GM23338 (cell line): ENCODE results near the gene C3orf70. TPM values are rescaled to one million over a fixed set of nuclear protein-coding genes. Genes with fewer than 3 reads are reported as not detected.

ENCODE experiments used
- ATAC-seq: fragments of 200-7000 bp; cut with Tn5 transposase; 3 replicates; pipeline ENCODE4 v1.9.1; 2020
- DNase-seq: peaks from one replicate; pipeline ENCODE4 v3.0.0-alpha.2; 2015; ENCODE audit warnings: low spot score
- H2AFZ ChIP-seq: fragments of 200-600 bp; sonication (generic); 2 replicates; pipeline ENCODE4 v1.8.0; 2016; ENCODE audit warnings: antibody characterized with exemption, mild to moderate bottlenecking, moderate library complexity
- H3F3A ChIP-seq: fragments of 200-600 bp; sonication (generic); replicated peaks from 2 replicates; pipeline ENCODE4 v1.8.0; 2017; ENCODE audit warnings: antibody characterized with exemption, mixed run types, low read depth
- H3K27ac ChIP-seq: fragments of 200-600 bp; sonication (generic); 2 replicates; pipeline ENCODE4 v1.6.1; 2016; ENCODE audit warnings: low read depth
- H3K27me3 ChIP-seq: fragments of 200-600 bp; sonication (generic); 2 replicates; pipeline ENCODE4 v1.8.0; 2016; ENCODE audit warnings: mild to moderate bottlenecking, mixed run types, moderate library complexity; ENCODE audit not compliant: insufficient read depth
- H3K36me3 ChIP-seq: fragments of 200-600 bp; sonication (generic); 2 replicates; pipeline ENCODE4 v1.8.0; 2016; ENCODE audit warnings: mild to moderate bottlenecking; ENCODE audit not compliant: insufficient read depth
- H3K4me1 ChIP-seq: fragments of 200-600 bp; sonication (generic); 2 replicates; pipeline ENCODE4 v1.8.0; 2016; ENCODE audit warnings: mild to moderate bottlenecking, moderate library complexity; ENCODE audit not compliant: insufficient read depth
- H3K4me2 ChIP-seq: fragments of 200-600 bp; sonication (generic); 2 replicates; pipeline ENCODE4 v1.7.1; 2017; ENCODE audit warnings: mixed run types
- H3K4me3 ChIP-seq: fragments of 200-600 bp; sonication (generic); 2 replicates; pipeline ENCODE4 v1.6.1; 2016; ENCODE audit warnings: mixed run types
- H3K79me2 ChIP-seq: fragments of 200-600 bp; sonication (generic); replicated peaks from 2 replicates; pipeline ENCODE4 v1.8.0; 2017; ENCODE audit warnings: mild to moderate bottlenecking; ENCODE audit not compliant: insufficient read depth
- H3K9me2 ChIP-seq: fragments of 200-600 bp; sonication (generic); 2 replicates; pipeline ENCODE4 v1.8.0; 2017; ENCODE audit not compliant: insufficient read depth
- H4K20me1 ChIP-seq: fragments of 200-600 bp; sonication (generic); replicated peaks from 2 replicates; pipeline ENCODE4 v1.8.0; 2017; ENCODE audit warnings: mild to moderate bottlenecking; ENCODE audit not compliant: insufficient read depth
- H3K27ac Mint-ChIP-seq: 2 replicates; pipeline ENCODE4 v1.8.0; 2020; ENCODE audit warnings: inconsistent platforms, mild to moderate bottlenecking, moderate library complexity, mixed read lengths
- H3K27me3 Mint-ChIP-seq: 3 replicates; pipeline ENCODE4 v1.8.0; 2022; ENCODE audit warnings: low read depth, mild to moderate bottlenecking, moderate library complexity, mixed read lengths, inconsistent platforms; ENCODE audit not compliant: insufficient read depth, poor library complexity
- H3K36me3 Mint-ChIP-seq: 3 replicates; pipeline ENCODE4 v1.8.0; 2021; ENCODE audit warnings: low read depth, mild to moderate bottlenecking, inconsistent platforms, moderate library complexity, mixed read lengths
- H3K4me1 Mint-ChIP-seq: 3 replicates; pipeline ENCODE4 v1.8.0; 2020; ENCODE audit warnings: mild to moderate bottlenecking, inconsistent platforms, mixed read lengths
- H3K4me3 Mint-ChIP-seq: 3 replicates; pipeline ENCODE4 v1.8.0; 2021; ENCODE audit warnings: moderate library complexity, mild to moderate bottlenecking, inconsistent platforms, mixed read lengths
- H3K9me3 Mint-ChIP-seq: 3 replicates; pipeline ENCODE4 v1.8.0; 2020; ENCODE audit warnings: moderate library complexity, mild to moderate bottlenecking, inconsistent platforms, mixed read lengths
- CREB1 ChIP-seq: fragments of 250-450 bp; sonication (Bioruptor Pico); IDR thresholded peaks from 2 replicates; pipeline ENCODE4 v1.5.0; 2020; ENCODE audit warnings: low read depth, mild to moderate bottlenecking, moderate library complexity
- CTCF ChIP-seq, 2 experiments: fragments of 200-600 bp in 1 of 2; sonication (generic) in 1 of 2; conservative IDR thresholded peaks; 2 replicates each; pipeline versions ENCODE4 v1.5.1 to v1.6.1; 2016 to 2017; ENCODE audit warnings: antibody characterized with exemption in 2 of 2, low read depth in 2 of 2, mild to moderate bottlenecking in 2 of 2, moderate library complexity in 1 of 2
- ETS1 ChIP-seq: IDR thresholded peaks from 2 replicates; pipeline ENCODE4 v1.6.1; 2016; ENCODE audit warnings: antibody characterized with exemption
- EZH2 ChIP-seq: fragments of 200-600 bp; sonication (generic); IDR thresholded peaks from one replicate; pipeline ENCODE4 v1.8.0; 2017; ENCODE audit warnings: antibody characterized with exemption, mild to moderate bottlenecking, low read depth; ENCODE audit not compliant: unreplicated experiment
- EZH2phosphoT487 ChIP-seq: fragments of 200-600 bp; sonication (generic); IDR thresholded peaks from one replicate; pipeline ENCODE4 v1.8.1; 2018; ENCODE audit warnings: antibody characterized with exemption; ENCODE audit not compliant: unreplicated experiment
- JUNB ChIP-seq: IDR thresholded peaks from one replicate; pipeline ENCODE4 v1.6.1; 2016; ENCODE audit warnings: antibody characterized with exemption; ENCODE audit not compliant: unreplicated experiment
- NANOG ChIP-seq: IDR thresholded peaks from 2 replicates; pipeline ENCODE4 v1.6.1; 2016; ENCODE audit warnings: antibody characterized with exemption, borderline replicate concordance
- POLR2AphosphoS5 ChIP-seq: IDR thresholded peaks from 2 replicates; pipeline ENCODE4 v1.6.1; 2016; ENCODE audit warnings: antibody characterized with exemption, low read depth
- REST ChIP-seq: IDR thresholded peaks from one replicate; pipeline ENCODE4 v1.6.1; 2018; ENCODE audit warnings: antibody characterized with exemption; ENCODE audit not compliant: unreplicated experiment
- STAT1 ChIP-seq: IDR thresholded peaks from one replicate; pipeline ENCODE4 v1.6.1; 2016; ENCODE audit warnings: antibody characterized with exemption; ENCODE audit not compliant: unreplicated experiment
- ZNF114 ChIP-seq: fragments of 250-450 bp; sonication (Bioruptor Pico); IDR thresholded peaks from 2 replicates; pipeline ENCODE4 v1.5.0; 2020; ENCODE audit warnings: mild to moderate bottlenecking, moderate library complexity
- ZNF331 ChIP-seq: fragments of 250-450 bp; sonication (Bioruptor Pico); IDR thresholded peaks from 2 replicates; pipeline ENCODE4 v1.5.0; 2020; ENCODE audit warnings: low read depth, mild to moderate bottlenecking, moderate library complexity
- polyA plus RNA-seq: library from polyadenylated mRNA; unstranded; fragments of >200 nt; fragmentation: Nextera tagmentation; extraction: Ambion mirVana; gene quantifications from 2 replicates; pipeline ENCODE4 v1.2.1, GENCODE V29; 2016
- total RNA-seq: library from RNA; depleted of rRNA; stranded (reverse); fragments of >200 nt; shearing (Covaris generic); gene quantifications from 2 replicates; pipeline ENCODE4 v1.2.3, GENCODE V29; 2014
- TF ChIP-seq, protein P1 (sequence below): fragments of 250-450 bp; sonication (Bioruptor Pico); IDR thresholded peaks from 2 replicates; pipeline ENCODE4 v1.5.0; 2020; ENCODE audit warnings: mild to moderate bottlenecking, moderate library complexity

C3orf70 gene
- total and polyA plus RNA-seq, 2 experiments from 2014 or later = 0.45 to 1.5 TPM

DNA sequence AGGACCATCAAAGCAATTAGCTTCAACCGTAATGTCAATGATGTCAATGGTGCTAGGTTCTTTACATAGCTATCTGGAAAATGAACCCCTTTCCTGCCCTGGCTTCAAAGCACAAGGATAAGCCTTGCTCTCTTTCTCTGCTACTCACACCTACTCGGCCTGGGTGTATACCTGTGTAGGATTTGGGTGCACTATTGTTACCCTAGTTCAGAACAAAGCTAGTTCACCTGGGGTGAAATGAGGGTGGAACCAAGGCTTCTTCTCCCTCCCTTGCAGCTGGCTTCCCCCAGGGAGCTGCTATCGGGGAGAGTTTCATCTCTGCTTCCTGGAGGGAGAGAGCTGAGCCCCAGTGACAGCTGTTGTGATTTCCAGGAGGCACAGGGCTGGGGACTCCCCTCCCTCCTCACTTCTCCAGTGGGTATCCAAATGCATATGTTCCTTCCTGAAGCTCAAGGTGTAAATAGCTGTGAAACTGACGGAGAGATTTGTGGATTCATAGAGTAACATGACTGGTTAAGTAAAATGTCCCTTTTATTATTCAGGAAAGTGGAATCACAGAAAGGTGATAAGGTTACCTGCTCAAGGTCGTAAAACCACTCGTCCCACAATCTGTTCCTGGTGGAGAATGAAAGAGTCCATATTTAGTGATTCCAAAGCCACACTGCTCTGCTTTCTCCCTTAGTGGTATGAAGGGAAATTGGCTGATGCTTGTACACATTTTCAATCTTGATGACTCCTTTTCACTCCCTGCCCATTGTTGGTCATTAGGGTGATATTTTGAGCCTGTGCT is 11.8 kb upstream of the C3orf70 start:
- peaks cover 8% of the 10 kb centered on the region for H3K4me1 Mint-ChIP-seq
- H3K4me3 ChIP-seq = no peak overlapping the region
- no peaks in the 10 kb centered on the region for H3K4me1 ChIP-seq
- no peak overlapping the region for H3K4me2 ChIP-seq
- no peak overlapping the region for H3K4me3 Mint-ChIP-seq
- TF ChIP-seq EZH2phosphoT487 = no peak
- TF ChIP-seq CTCF (conservative IDR thresholded peaks at IDR 0.05; ENCODE audit: low read depth in 2 of 2) = no peak
- TF ChIP-seq CREB1 (CRISPR knock-in tag) = no peak
- TF ChIP-seq POLR2AphosphoS5 = no peak
- TF ChIP-seq REST = no peak
- no peak for TF ChIP-seq NANOG
- TF ChIP-seq, protein P1, sequence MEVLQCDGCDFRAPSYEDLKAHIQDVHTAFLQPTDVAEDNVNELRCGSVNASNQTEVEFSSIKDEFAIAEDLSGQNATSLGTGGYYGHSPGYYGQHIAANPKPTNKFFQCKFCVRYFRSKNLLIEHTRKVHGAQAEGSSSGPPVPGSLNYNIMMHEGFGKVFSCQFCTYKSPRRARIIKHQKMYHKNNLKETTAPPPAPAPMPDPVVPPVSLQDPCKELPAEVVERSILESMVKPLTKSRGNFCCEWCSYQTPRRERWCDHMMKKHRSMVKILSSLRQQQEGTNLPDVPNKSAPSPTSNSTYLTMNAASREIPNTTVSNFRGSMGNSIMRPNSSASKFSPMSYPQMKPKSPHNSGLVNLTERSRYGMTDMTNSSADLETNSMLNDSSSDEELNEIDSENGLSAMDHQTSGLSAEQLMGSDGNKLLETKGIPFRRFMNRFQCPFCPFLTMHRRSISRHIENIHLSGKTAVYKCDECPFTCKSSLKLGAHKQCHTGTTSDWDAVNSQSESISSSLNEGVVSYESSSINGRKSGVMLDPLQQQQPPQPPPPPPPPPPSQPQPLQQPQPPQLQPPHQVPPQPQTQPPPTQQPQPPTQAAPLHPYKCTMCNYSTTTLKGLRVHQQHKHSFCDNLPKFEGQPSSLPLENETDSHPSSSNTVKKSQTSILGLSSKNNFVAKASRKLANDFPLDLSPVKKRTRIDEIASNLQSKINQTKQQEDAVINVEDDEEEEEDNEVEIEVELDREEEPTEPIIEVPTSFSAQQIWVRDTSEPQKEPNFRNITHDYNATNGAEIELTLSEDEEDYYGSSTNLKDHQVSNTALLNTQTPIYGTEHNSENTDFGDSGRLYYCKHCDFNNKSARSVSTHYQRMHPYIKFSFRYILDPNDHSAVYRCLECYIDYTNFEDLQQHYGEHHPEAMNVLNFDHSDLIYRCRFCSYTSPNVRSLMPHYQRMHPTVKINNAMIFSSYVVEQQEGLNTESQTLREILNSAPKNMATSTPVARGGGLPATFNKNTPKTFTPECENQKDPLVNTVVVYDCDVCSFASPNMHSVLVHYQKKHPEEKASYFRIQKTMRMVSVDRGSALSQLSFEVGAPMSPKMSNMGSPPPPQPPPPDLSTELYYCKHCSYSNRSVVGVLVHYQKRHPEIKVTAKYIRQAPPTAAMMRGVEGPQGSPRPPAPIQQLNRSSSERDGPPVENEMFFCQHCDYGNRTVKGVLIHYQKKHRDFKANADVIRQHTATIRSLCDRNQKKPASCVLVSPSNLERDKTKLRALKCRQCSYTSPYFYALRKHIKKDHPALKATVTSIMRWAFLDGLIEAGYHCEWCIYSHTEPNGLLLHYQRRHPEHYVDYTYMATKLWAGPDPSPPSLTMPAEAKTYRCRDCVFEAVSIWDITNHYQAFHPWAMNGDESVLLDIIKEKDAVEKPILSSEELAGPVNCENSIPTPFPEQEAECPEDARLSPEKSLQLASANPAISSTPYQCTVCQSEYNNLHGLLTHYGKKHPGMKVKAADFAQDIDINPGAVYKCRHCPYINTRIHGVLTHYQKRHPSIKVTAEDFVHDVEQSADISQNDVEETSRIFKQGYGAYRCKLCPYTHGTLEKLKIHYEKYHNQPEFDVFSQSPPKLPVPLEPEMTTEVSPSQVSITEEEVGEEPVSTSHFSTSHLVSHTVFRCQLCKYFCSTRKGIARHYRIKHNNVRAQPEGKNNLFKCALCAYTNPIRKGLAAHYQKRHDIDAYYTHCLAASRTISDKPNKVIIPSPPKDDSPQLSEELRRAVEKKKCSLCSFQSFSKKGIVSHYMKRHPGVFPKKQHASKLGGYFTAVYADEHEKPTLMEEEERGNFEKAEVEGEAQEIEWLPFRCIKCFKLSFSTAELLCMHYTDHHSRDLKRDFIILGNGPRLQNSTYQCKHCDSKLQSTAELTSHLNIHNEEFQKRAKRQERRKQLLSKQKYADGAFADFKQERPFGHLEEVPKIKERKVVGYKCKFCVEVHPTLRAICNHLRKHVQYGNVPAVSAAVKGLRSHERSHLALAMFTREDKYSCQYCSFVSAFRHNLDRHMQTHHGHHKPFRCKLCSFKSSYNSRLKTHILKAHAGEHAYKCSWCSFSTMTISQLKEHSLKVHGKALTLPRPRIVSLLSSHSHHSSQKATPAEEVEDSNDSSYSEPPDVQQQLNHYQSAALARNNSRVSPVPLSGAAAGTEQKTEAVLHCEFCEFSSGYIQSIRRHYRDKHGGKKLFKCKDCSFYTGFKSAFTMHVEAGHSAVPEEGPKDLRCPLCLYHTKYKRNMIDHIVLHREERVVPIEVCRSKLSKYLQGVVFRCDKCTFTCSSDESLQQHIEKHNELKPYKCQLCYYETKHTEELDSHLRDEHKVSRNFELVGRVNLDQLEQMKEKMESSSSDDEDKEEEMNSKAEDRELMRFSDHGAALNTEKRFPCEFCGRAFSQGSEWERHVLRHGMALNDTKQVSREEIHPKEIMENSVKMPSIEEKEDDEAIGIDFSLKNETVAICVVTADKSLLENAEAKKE (CRISPR knock-in tag) = no peak
- TF ChIP-seq STAT1 = no peak
- TF ChIP-seq JUNB = no peak
- TF ChIP-seq ZNF114 (CRISPR knock-in tag) = no peak
- TF ChIP-seq EZH2 = no peak
- TF ChIP-seq ETS1 = no peak
- TF ChIP-seq ZNF331 (CRISPR knock-in tag) = no peak
- H4K20me1 ChIP-seq = no peaks in the 10 kb centered on the region
- no peaks in the 10 kb centered on the region for H3F3A ChIP-seq
- 0 out of 2 replicates have a peak overlapping the region, but pooled peaks have one; percentile 21 for H3K27ac Mint-ChIP-seq
- no peak for DNase-seq
- H3K79me2 ChIP-seq = no peaks in the 10 kb centered on the region
- H3K27ac ChIP-seq = no peak overlapping the region
- no peaks in the 10 kb centered on the region for H3K36me3 ChIP-seq
- H3K27me3 ChIP-seq = no peaks in the 10 kb centered on the region
- ATAC-seq = no peak; the same call in 2 of the 3 replicates
- no peak overlapping the region for H2AFZ ChIP-seq
- no peaks in the 10 kb centered on the region for H3K9me3 Mint-ChIP-seq
- H3K36me3 Mint-ChIP-seq = no peaks in the 10 kb centered on the region
- H3K9me2 ChIP-seq = peaks cover 5% of the 10 kb centered on the region; the same call in 1 of the 2 replicates
- H3K27me3 Mint-ChIP-seq = peaks cover 2% of the 10 kb centered on the region
